Immature natural killer cell (primary cell): Measurements from ENCODE around the gene ZBTB42. TPM values are rescaled to one million over a fixed set of nuclear protein-coding genes. Genes with fewer than 3 reads are reported as not detected.
A peak's percentile ranks its signal among the peaks of the same experiment; 100 is the strongest.
"Not testable (repeated sequence)": the region's sequence is repeated elsewhere in the genome, so short reads cannot be mapped to it uniquely, and the experiment has no call there.

Source experiments
- DNase-seq, 3 donors: peaks; one replicate each; pipeline ENCODE4 v3.0.0; 2022; ENCODE audit warnings: mixed read lengths in 1 of 3
- H3K27ac Mint-ChIP-seq, 6 donors: one replicate each; pipeline ENCODE4 v1.8.0; 2020; ENCODE audit warnings: mixed read lengths in 6 of 6, mild to moderate bottlenecking in 5 of 6, inconsistent platforms in 4 of 6, moderate library complexity in 3 of 6
- H3K27me3 Mint-ChIP-seq, 3 donors: one replicate each; pipeline ENCODE4 v1.8.0; 2020 to 2021; ENCODE audit warnings: low read depth in 3 of 3, mild to moderate bottlenecking in 3 of 3, mixed read lengths in 3 of 3, moderate library complexity in 3 of 3, inconsistent platforms in 1 of 3
- H3K36me3 Mint-ChIP-seq, 3 donors: one replicate each; pipeline ENCODE4 v1.8.0; 2020; ENCODE audit warnings: mixed read lengths in 3 of 3, inconsistent platforms in 2 of 3, mild to moderate bottlenecking in 2 of 3
- H3K4me1 Mint-ChIP-seq, 2 donors: one replicate each; pipeline ENCODE4 v1.8.0; 2020; ENCODE audit warnings: inconsistent platforms in 2 of 2, mild to moderate bottlenecking in 2 of 2, mixed read lengths in 2 of 2, moderate library complexity in 1 of 2
- H3K4me3 Mint-ChIP-seq, 5 donors: one replicate each; pipeline ENCODE4 v1.8.0; 2020; ENCODE audit warnings: mild to moderate bottlenecking in 5 of 5, mixed read lengths in 5 of 5, inconsistent platforms in 3 of 5, moderate library complexity in 3 of 5
- H3K9me3 Mint-ChIP-seq, 6 donors: one replicate each; pipeline ENCODE4 v1.8.0; 2020; ENCODE audit warnings: mild to moderate bottlenecking in 6 of 6, mixed read lengths in 6 of 6, inconsistent platforms in 4 of 6, moderate library complexity in 3 of 6
- polyA plus RNA-seq, 3 donors: library from polyadenylated mRNA; unstranded; fragments of 300-500 nt; fragmentation: Illumina TruSeq; gene quantifications; one replicate each; pipeline ENCODE4 v1.2.3, GENCODE V29; 2021

Gene ZBTB42
- polyA plus RNA-seq, 3 donors from 2014 or later: 0.25 to 2.4 (median 2.0) TPM

DNA sequence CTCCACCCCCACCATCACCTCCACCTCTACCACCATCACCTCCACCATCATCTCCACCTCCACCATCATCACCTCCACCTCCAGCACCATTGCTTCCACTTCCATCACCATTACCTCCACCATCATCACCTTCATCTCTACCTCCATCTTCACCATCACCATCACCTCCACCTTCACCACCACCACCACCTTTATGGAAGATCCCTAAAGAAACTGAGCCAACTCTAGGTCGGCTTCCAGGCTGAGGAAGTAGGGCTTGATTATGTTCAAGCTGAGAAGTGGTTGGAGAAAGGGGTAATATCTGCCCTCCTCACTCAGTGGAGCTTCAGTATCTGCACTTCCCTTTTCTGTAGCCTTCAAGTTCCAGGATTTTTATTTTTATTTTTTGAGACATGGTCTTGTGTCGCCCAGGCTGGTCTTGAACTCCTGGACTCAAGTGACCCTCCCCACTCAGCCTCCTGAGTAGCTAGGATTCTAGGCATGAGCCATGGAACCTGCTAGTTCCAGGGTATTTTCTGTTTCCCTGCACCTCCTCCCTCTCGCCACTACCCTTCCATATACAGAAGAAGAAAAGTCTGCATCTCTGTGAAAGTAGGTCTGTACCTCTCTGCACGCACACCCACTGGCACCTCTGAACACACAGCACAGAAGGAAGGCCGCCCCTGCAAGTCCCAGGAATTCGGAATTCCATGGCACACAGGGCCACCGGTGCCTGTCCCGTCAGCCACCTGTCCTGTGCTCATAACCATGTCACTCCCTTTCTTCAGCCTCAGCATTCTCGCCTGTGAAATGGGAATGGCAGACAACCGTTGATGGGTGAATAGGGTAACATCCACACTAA is 5.9 kb downstream of the ZBTB42 start:
- Mint-ChIP-seq H3K4me3 (no peak overlapping the region), H3K4me1 (peaks cover 0 to 3% of the 10 kb centered on the region in 2 donors), H3K36me3 (no peaks in the 10 kb centered on the region), H3K9me3 (no peaks in the 10 kb centered on the region), H3K27ac (peak overlapping the region in 1 of 6 donors; percentile 0), H3K27me3 (peaks cover 0 to 4% (median 0%) of the 10 kb centered on the region in 3 donors)
- DNase-seq: no peak

DNA sequence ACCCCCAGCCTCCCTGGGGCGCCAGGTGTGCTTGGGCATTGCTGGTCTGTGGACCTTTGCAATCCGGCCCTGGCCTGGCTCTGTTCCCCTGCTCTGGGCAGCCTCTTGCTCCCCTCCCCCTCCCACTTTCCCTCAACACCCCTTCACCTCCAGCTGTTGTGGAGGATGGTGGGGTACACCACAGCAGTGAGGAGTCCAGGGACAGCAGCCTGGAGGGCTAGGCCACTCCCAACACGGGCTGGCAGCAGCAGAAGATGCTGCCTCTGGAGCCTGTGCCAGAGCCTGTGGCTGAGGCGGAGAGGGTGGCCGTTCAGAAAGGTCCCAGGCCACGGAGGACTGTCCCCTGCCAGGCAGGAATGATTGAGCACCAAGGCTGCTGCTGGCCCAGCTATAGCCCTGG is 7.6 kb downstream of the ZBTB42 start:
- no peak overlapping the region for H3K4me3 Mint-ChIP-seq
- no peaks in the 10 kb centered on the region for H3K36me3 Mint-ChIP-seq
- H3K9me3 Mint-ChIP-seq: no peaks in the 10 kb centered on the region
- peaks cover 1% of the 10 kb centered on the region in 2 donors for H3K4me1 Mint-ChIP-seq
- DNase-seq: no peak
- peaks cover 0 to 4% (median 0%) of the 10 kb centered on the region in 3 donors for H3K27me3 Mint-ChIP-seq
- H3K27ac Mint-ChIP-seq: no peak overlapping the region

DNA sequence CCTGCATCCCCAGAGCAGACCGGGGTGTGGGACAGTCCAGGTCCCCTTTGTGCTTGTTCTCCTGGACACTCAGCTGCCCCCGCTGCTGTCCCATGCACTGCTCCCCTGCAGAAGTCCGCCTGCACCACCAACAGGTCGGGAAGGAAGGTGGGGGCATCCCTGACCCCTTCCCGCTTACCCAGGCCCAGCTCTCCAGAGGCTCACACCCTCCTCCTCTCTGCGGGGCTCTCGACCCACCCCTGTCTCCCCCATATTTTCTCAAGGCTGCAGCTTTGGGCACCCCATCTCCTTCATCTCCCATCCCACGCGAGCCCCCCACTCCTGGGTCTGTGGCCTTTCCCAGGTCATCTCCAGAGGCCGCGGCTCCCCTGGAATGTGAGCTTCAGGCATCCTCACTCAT is 9.4 kb downstream of the ZBTB42 start:
- no peak overlapping the region for H3K27ac Mint-ChIP-seq
- H3K36me3 Mint-ChIP-seq: no peaks in the 10 kb centered on the region
- peaks cover 0 to 5% (median 0%) of the 10 kb centered on the region in 3 donors for H3K27me3 Mint-ChIP-seq
- DNase-seq: no peak
- H3K9me3 Mint-ChIP-seq: no peaks in the 10 kb centered on the region
- no peak overlapping the region for H3K4me3 Mint-ChIP-seq
- peaks cover 14 to 16% of the 10 kb centered on the region in 2 donors for H3K4me1 Mint-ChIP-seq

DNA sequence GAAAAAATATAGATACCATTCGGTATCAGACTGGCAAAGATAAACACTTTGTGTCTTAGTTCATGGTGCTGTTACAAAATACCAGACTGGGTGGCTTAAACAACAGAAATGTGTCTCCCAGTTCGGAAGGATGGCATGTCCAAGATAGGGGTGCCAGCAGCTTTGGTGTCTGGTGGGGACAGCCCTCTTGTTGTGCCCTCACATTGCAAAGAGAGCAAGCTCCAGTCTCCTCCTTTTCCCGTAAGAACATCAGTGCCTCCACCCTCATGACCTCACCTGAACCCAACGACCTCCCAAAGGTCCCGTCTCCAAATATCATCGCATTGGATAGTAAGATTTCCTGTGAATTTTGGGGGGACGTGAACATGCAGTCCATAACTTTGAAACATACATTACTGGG is 12.4 kb downstream of the ZBTB42 start:
- DNase-seq: no peak
- H3K27me3 Mint-ChIP-seq: peaks cover 0 to 4% (median 0%) of the 10 kb centered on the region in 3 donors
- H3K27ac Mint-ChIP-seq: peak overlapping the region in 4 of 6 donors; percentile 6 to 89 (median 62)
- peaks cover 21% of the 10 kb centered on the region in 2 donors for H3K4me1 Mint-ChIP-seq
- peak overlapping the region in 2 of 5 donors; percentile 74 to 88 for H3K4me3 Mint-ChIP-seq
- H3K9me3 Mint-ChIP-seq: no peaks in the 10 kb centered on the region
- H3K36me3 Mint-ChIP-seq: no peaks in the 10 kb centered on the region

DNA sequence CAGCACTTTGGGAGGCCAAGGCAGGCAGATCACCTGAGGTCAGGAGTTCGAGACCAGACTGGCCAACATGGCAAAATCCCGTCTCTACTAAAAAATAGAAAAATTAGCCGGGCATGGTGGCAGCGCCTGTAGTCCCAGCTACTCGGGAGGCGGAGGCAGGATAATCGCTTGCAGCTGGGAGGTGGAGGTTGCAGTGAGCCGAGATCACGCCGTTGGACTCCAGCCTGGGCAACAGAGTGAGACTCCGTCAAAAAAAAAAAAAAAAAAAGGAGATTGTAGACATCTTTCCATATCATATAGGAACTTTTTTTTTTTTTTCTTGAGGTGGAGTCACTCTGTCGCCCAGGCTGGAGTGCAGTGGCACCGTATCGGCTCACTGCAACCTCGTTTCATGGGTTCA is 13.8 kb downstream of the ZBTB42 start:
- H3K27ac Mint-ChIP-seq: peak overlapping the region; percentile 55 to 97 (median 92)
- not testable (repeated sequence) for H3K9me3 Mint-ChIP-seq, H3K27me3 Mint-ChIP-seq, H3K36me3 Mint-ChIP-seq, DNase-seq
- peaks cover 21% of the 10 kb centered on the region in 2 donors for H3K4me1 Mint-ChIP-seq
- H3K4me3 Mint-ChIP-seq: peak overlapping the region; percentile 87 to 95 (median 88)

DNA sequence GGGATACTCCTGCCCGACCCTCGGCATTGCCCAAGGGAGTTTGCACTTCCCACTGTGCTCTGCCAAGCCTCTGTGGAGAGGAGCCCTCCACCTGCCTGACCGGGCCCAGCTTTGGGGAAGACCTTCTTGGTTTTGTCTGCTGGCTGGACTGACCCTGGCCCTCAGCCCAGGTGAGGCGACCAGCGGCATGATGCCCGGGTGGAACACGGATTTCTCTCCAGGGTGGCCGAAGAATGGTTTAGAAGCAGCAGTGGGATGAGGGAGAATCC is 15.6 kb downstream of the ZBTB42 start:
- peaks cover 21% of the 10 kb centered on the region in 2 donors for H3K4me1 Mint-ChIP-seq
- no peaks in the 10 kb centered on the region for H3K36me3 Mint-ChIP-seq
- peak overlapping the region; percentile 87 to 95 (median 88) for H3K4me3 Mint-ChIP-seq
- no peaks in the 10 kb centered on the region for H3K9me3 Mint-ChIP-seq
- peak overlapping the region; percentile 89 to 97 (median 94) for H3K27ac Mint-ChIP-seq
- peaks cover 0 to 2% (median 2%) of the 10 kb centered on the region in 3 donors for H3K27me3 Mint-ChIP-seq
- no peak for DNase-seq

DNA sequence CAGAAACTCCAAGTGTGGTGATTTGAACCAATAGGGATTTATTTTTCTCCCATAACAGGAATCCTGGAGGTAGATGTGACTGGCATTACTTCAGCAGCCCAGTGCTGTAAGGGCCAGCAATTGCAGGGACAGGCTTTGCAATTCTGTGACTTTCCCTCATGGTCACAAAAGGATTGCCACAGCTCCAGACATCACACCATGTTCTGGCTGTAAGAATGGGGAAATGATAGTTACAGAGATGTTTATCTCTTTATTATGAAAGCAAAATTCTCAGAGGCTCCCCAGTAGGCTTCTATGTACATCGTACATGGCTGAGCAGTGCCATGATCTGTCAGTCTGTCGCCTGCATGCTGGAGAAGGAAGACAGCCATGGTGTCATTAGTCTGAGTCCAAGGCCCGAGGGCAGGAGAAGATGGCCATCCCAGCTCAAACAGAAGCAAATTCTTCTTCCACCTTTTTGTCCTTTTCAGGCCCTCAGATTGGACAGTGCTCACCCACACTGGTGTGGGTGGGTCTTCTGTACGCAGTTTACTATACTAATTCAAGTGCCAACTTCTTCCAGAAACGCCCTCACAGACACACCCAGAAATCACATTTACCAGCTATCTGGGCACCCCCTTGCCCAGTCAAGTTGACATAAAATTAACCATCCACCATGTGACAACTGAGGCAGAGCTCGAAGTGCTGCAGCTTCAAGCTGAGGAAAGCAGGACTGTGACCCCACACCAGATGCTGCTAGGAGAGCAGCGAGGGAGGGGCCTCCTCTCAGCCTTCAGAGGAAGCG is 17.2 kb downstream of the ZBTB42 start:
- no peak overlapping the region for H3K4me3 Mint-ChIP-seq
- peaks cover 21% of the 10 kb centered on the region in 2 donors for H3K4me1 Mint-ChIP-seq
- H3K36me3 Mint-ChIP-seq: no peaks in the 10 kb centered on the region
- H3K9me3 Mint-ChIP-seq: no peaks in the 10 kb centered on the region
- H3K27ac Mint-ChIP-seq: peak overlapping the region in 1 of 6 donors; percentile 68
- H3K27me3 Mint-ChIP-seq: peaks cover 0 to 2% (median 2%) of the 10 kb centered on the region in 3 donors
- no peak for DNase-seq

DNA sequence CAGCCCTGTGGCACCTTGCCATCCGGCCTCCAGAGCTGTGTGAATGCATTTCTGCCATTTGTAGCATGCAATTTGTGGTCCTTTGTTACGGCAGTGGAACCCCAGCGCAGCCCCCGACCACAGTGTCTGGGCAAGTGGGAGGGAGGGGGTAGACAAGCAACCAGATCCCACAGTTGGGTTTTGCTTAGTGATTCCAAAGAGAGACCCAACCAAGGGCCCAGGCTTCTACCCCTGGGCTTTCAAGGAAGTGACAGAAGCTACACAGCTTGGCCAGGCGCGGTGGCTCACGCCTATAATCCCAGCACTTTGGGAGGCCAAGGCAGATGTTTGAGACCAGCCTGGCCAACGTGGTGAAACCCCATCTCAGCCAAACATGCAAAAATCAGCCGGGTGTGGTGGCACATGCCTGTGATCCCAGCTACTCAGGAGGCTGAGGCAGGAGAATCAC is 17.8 kb downstream of the ZBTB42 start:
- Mint-ChIP-seq H3K36me3 (no peaks in the 10 kb centered on the region), H3K4me3 (no peak overlapping the region), H3K4me1 (peaks cover 16 to 17% of the 10 kb centered on the region in 2 donors), H3K27ac (no peak overlapping the region), H3K27me3 (peaks cover 0 to 2% (median 2%) of the 10 kb centered on the region in 3 donors), H3K9me3 (no peaks in the 10 kb centered on the region)
- DNase-seq: no peak

DNA sequence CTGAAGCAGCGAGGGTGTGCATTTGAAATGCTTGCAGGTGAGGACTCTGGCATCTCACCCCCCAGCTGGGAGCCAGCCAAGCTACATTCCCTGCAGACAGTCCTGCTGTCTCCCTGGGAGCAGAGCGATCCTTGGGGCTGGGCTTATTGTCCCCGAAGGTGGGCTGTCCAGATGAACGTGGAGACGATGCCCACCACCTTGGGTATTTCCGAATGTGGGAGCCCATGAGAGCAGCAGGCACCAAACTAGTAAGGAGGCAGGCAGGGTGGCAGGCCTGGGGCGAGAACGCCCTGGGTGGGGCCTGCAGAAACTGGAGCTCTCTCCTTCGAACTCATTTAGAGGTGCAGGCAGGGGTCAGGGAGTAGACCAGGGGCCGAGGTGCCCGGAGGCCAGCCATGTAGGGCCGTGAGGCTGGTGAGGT is 18.5 kb downstream of the ZBTB42 start:
- peaks cover 0 to under 1% (median 0%) of the 10 kb centered on the region in 3 donors for H3K36me3 Mint-ChIP-seq
- no peaks in the 10 kb centered on the region for H3K9me3 Mint-ChIP-seq
- H3K27ac Mint-ChIP-seq: peak overlapping the region in 1 of 6 donors; percentile 40
- peaks cover 12% of the 10 kb centered on the region in 2 donors for H3K4me1 Mint-ChIP-seq
- H3K4me3 Mint-ChIP-seq: no peak overlapping the region
- peaks cover 0 to 2% (median 2%) of the 10 kb centered on the region in 3 donors for H3K27me3 Mint-ChIP-seq
- no peak for DNase-seq

DNA sequence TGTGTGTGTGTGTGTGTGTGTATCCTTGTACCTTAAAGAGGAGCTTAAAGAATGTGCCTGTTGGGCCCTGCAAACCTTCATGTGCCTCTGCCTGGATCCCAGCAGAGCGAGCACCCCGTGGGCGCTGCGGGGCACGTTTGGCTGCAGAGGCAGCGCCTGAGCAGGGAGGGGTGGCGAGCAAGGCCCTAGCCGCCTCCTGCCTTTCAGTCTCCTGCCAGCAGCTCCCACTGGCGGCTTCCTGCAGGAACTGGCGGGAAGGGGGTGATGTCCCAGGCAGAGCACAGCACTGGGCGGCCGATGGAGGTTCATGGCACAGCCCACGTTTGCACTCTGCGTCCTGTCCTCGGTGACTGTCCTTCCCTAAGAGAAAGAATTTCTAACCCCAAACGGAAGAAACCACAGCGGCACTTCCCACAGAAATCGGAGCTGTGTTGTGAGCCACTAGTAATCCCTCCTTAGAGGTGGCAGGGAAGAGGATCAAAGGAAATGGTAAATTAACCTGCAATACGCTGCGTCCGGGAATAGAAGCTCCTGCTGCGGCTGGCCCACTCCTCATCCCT is 19.8 kb downstream of the ZBTB42 start:
- Mint-ChIP-seq H3K27ac (no peak overlapping the region), H3K9me3 (no peaks in the 10 kb centered on the region), H3K36me3 (peaks cover 0 to 3% (median 0%) of the 10 kb centered on the region in 3 donors), H3K27me3 (peaks cover 6 to 14% (median 9%) of the 10 kb centered on the region in 3 donors), H3K4me1 (peaks cover 17 to 23% of the 10 kb centered on the region in 2 donors), H3K4me3 (no peak overlapping the region)
- DNase-seq: no peak

DNA sequence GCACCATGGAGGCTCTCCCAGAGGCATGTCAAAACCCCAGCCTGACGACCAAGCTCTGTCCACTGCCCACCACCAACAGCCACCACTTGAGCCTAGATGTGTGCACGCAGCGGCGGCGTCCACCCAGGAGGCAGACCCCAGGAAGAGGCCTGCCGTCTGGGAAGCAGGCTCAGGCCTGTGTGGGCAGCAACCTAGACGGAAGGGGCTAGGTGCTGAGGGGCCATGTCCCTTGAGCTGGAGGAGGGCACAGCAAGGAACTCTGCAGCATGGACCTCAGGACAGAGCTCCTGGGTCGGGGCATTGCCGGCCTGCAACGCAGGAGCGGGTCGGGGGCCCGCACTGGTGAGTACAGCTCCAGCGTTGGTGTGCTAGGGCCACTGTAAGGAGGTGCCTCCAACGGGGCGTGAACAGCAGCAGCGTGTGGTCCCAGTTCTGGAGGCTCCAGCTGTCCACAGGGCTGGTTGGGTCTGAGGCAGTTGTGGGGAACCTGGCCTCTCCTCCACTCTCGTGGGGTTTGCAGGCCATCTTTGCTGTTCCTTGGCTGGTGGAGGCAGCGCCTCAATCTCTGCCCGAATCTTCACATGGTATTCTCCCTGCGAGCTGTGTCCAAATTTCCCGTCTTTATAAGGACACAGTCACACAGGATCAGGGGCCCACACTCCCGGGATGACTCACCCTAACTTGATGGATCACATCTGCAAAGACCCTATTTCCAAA is 20.5 kb downstream of the ZBTB42 start:
- no peak for DNase-seq
- H3K4me1 Mint-ChIP-seq: peaks cover 21 to 25% of the 10 kb centered on the region in 2 donors
- H3K36me3 Mint-ChIP-seq: peaks cover 0 to 3% (median 0%) of the 10 kb centered on the region in 3 donors
- no peak overlapping the region for H3K27ac Mint-ChIP-seq
- H3K4me3 Mint-ChIP-seq: no peak overlapping the region
- H3K27me3 Mint-ChIP-seq: peaks cover 6 to 14% (median 11%) of the 10 kb centered on the region in 3 donors
- H3K9me3 Mint-ChIP-seq: no peaks in the 10 kb centered on the region

DNA sequence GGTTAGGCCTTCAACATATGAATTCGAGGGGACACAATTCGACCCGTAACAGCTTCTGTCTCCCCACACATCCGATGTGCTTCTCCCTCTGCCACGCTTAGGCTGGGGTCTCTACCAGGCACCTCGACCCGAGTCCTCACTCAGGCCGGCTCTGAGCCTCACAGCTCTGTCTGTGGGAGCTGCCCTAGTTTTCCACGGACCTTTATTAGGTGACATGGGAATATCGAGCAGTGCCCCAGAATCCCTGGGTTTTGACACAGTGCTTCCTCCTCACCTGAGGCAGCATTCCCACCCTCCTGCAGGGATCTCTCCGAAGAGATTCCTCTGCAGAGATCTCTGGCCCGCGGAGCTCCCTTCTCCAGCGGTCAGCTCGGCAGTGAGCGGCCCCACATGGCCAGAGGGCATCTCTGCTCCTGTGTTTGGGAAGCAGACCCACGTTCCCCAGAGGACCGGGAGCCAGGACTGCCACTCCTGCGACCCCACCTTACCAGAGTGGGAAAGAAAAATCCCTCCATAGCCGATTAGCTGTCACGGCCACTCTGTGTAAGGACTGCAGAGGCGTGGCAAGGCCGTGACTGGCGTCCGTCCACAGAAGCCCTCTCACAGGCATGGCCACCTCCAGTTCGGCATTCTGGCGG is 21.2 kb downstream of the ZBTB42 start:
- Mint-ChIP-seq H3K27me3 (peaks cover 8 to 14% (median 11%) of the 10 kb centered on the region in 3 donors), H3K4me1 (peaks cover 18 to 21% of the 10 kb centered on the region in 2 donors), H3K9me3 (no peaks in the 10 kb centered on the region), H3K36me3 (peaks cover 0 to 3% (median 0%) of the 10 kb centered on the region in 3 donors), H3K27ac (no peak overlapping the region), H3K4me3 (no peak overlapping the region)
- no peak for DNase-seq
